Loucy (cell line): Measurements from ENCODE around the gene SLC7A1.

ENCODE experiments used
- H2AFZ ChIP-seq: fragments of 200-600 bp; sonication (generic); 2 replicates; pipeline ENCODE4 v1.6.0; 2016; ENCODE audit warnings: antibody characterized with exemption, mild to moderate bottlenecking, low read length, moderate library complexity
- H3F3A ChIP-seq: fragments of 200-600 bp; 2 replicates; pipeline ENCODE4 v1.6.0; 2016; ENCODE audit warnings: antibody characterized with exemption, low read depth, mild to moderate bottlenecking
- H3K27me3 ChIP-seq: fragments of 200-600 bp; sonication (generic); 2 replicates; pipeline ENCODE4 v1.6.1; 2014; ENCODE audit warnings: low read length, mild to moderate bottlenecking; ENCODE audit not compliant: insufficient read depth, poor library complexity, severe bottlenecking
- H3K36me3 ChIP-seq: fragments of 200-600 bp; sonication (generic); 2 replicates; pipeline ENCODE4 v1.6.1; 2016; ENCODE audit warnings: low read length; ENCODE audit not compliant: insufficient read depth
- H3K4me1 ChIP-seq: fragments of 200-600 bp; sonication (generic); 2 replicates; pipeline ENCODE4 v1.5.1; 2014; ENCODE audit warnings: low read length, mild to moderate bottlenecking; ENCODE audit not compliant: insufficient read depth, poor library complexity, severe bottlenecking
- H3K4me2 ChIP-seq: fragments of 200-600 bp; sonication (generic); 2 replicates; pipeline ENCODE4 v1.6.0; 2014; ENCODE audit warnings: antibody characterized with exemption, low read length, low read depth, mild to moderate bottlenecking; ENCODE audit not compliant: poor library complexity, severe bottlenecking
- H3K4me3 ChIP-seq: fragments of 200-600 bp; sonication (generic); 2 replicates; pipeline ENCODE4 v1.5.1; 2014; ENCODE audit warnings: low read length, mild to moderate bottlenecking, mixed read lengths; ENCODE audit not compliant: poor library complexity, severe bottlenecking
- H3K79me2 ChIP-seq: fragments of 200-600 bp; sonication (generic); 2 replicates; pipeline ENCODE4 v1.6.1; 2014; ENCODE audit warnings: low read length; ENCODE audit not compliant: insufficient read depth
- H3K9ac ChIP-seq: fragments of 200-600 bp; sonication (generic); 2 replicates; pipeline ENCODE4 v1.6.0; 2014; ENCODE audit warnings: mild to moderate bottlenecking, low read depth, low read length, moderate library complexity; ENCODE audit not compliant: poor library complexity, severe bottlenecking
- H3K9me2 ChIP-seq: fragments of 200-600 bp; sonication (generic); replicated peaks from 2 replicates; pipeline ENCODE4 v1.6.1; 2016; ENCODE audit warnings: low read depth, low read length, mixed read lengths
- H3K9me3 ChIP-seq: fragments of 200-600 bp; sonication (generic); 2 replicates; pipeline ENCODE4 v1.6.1; 2014; ENCODE audit warnings: mild to moderate bottlenecking, antibody characterized with exemption, low read length, low read depth; ENCODE audit not compliant: insufficient read depth
- H4K20me1 ChIP-seq: fragments of 200-600 bp; sonication (generic); 2 replicates; pipeline ENCODE4 v1.6.0; 2014; ENCODE audit warnings: antibody characterized with exemption, low read length, mild to moderate bottlenecking; ENCODE audit not compliant: insufficient read depth, poor library complexity, severe bottlenecking
- EZH2phosphoT487 ChIP-seq: fragments of 200-600 bp; IDR thresholded peaks from 2 replicates; pipeline ENCODE4 v1.6.1; 2018; ENCODE audit warnings: antibody characterized with exemption, mild to moderate bottlenecking, moderate library complexity, borderline replicate concordance
- TF ChIP-seq, protein P1 (sequence below): fragments of 200-600 bp; sonication (generic); conservative IDR thresholded peaks from 2 replicates; pipeline ENCODE4 v1.5.1; 2014; ENCODE audit warnings: mild to moderate bottlenecking, antibody characterized with exemption, low read length

The SLC7A1 gene

DNA sequence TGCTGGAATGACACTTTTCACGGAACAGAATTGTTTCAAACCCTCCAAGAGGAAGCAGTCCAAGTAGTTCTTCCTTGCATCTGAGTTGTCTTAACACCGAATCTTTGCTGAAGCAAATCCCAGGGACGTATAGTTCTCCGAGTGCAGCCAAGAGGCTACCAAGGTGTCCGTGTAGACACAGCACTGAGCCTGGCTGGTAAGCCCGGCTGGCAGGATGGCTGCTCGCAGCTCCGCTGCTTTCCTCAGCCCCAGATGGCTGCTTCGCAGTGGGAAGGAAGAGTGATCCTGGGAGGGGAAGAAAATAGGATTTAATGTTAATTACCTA lies 105.0 kb downstream of the SLC7A1 start:
- no peaks in the 10 kb centered on the region for H3K79me2 ChIP-seq
- H4K20me1 ChIP-seq: no peaks in the 10 kb centered on the region
- H3K9me3 ChIP-seq: no peaks in the 10 kb centered on the region
- no peak for TF ChIP-seq EZH2phosphoT487
- TF ChIP-seq, protein P1, sequence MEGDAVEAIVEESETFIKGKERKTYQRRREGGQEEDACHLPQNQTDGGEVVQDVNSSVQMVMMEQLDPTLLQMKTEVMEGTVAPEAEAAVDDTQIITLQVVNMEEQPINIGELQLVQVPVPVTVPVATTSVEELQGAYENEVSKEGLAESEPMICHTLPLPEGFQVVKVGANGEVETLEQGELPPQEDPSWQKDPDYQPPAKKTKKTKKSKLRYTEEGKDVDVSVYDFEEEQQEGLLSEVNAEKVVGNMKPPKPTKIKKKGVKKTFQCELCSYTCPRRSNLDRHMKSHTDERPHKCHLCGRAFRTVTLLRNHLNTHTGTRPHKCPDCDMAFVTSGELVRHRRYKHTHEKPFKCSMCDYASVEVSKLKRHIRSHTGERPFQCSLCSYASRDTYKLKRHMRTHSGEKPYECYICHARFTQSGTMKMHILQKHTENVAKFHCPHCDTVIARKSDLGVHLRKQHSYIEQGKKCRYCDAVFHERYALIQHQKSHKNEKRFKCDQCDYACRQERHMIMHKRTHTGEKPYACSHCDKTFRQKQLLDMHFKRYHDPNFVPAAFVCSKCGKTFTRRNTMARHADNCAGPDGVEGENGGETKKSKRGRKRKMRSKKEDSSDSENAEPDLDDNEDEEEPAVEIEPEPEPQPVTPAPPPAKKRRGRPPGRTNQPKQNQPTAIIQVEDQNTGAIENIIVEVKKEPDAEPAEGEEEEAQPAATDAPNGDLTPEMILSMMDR: no peak
- H3F3A ChIP-seq: no peaks in the 10 kb centered on the region
- no peak overlapping the region for H2AFZ ChIP-seq
- H3K4me3 ChIP-seq: no peak overlapping the region
- no peaks in the 10 kb centered on the region for H3K27me3 ChIP-seq
- no peak overlapping the region for H3K4me2 ChIP-seq
- no peaks in the 10 kb centered on the region for H3K9me2 ChIP-seq
- H3K36me3 ChIP-seq: no peaks in the 10 kb centered on the region
- H3K9ac ChIP-seq: no peak overlapping the region
- H3K4me1 ChIP-seq: no peaks in the 10 kb centered on the region

DNA sequence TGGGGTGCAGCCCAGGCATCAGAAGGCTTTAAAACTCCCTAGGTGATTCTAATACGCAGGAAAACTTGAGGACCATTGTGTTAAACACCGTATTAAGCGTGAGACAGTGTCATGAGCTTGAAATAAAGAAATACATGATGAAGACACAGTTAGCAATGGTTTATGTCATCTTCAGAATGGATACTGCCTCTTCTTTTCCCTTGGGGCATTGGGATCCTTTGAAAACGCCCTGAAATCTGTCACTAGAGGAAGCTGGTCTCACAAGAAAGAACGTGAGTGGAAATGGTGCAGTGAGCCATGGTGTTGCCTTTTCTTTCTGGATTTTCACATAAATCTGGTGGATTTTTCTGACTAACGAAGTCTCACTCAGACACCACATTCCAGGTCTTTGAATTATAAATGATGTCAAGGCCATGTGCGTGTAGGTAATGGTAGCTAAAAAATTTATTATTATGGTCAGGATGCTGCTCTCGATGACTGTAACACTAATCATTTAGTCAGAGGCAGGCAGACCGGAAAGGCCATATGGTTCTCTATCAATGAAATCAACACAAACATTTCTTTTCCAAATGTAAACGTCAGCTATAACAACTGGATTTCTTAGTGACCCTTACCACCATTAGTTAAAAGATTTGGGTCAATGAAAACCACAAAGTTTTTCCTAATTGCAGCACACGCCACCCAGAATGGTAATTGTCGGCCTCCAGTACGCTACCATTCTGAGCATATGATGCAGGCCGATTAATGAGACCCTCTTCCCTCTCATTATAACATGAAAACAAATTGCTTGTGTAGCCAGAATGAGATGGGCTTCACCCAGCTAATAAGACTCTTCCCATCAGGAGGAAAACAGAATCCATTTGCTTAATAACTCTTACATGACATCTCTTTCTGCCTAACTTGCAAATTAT lies 105.6 kb downstream of the SLC7A1 start:
- H3K4me1 ChIP-seq: no peaks in the 10 kb centered on the region
- no peak overlapping the region for H3K4me2 ChIP-seq
- no peak overlapping the region for H3K9ac ChIP-seq
- no peaks in the 10 kb centered on the region for H4K20me1 ChIP-seq
- no peaks in the 10 kb centered on the region for H3K9me2 ChIP-seq
- no peaks in the 10 kb centered on the region for H3K79me2 ChIP-seq
- H2AFZ ChIP-seq: no peak overlapping the region
- TF ChIP-seq, protein P1: no peak
- TF ChIP-seq EZH2phosphoT487: no peak
- H3F3A ChIP-seq: no peaks in the 10 kb centered on the region
- no peaks in the 10 kb centered on the region for H3K36me3 ChIP-seq
- no peak overlapping the region for H3K4me3 ChIP-seq
- no peaks in the 10 kb centered on the region for H3K27me3 ChIP-seq
- no peaks in the 10 kb centered on the region for H3K9me3 ChIP-seq

DNA sequence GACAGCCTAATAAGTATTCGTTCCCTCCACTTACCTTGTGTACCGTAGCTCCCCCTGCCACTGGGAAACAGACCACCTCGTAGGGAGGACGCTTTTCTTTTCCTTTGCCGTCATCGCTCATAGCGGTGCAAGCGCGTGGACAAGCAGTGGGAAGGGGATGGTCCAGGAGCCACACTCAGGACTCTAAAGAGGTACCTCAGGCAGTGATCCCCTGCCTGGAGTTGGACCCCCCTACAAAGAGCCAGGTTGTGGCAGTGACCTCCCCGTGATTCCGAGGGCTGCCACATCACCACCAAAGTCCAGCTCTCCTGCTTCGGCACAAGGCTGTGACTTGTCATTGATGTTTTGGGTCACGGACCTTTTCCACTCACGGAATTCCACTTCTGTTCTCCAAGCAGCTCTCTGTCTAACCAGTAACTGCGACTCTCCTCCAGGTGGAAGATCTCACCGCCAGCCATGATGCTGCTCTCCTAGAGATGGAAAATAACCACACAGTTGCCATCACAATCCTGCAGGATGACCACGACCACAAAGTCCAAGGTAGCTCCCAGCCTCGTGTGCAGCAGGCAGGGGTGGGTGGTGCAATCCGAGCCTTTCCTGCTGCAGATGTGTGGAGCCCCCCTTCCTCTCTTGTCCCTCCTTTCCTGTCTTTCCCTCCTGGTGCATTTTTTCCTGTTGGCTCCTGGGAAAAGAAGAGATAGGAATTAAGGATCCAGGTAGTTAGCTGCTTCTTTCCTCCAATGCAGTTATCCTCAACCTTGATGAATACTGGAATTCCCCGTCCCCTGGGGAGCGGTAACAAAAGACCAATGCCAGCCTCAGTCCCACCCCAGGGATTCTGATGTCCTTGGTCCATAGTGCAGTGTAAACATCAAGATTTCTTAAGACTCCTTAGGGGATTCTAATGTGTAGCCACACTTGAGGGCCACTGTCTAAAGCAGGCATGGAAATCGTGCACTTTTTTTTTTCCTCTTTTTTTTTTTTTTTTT lies 107.7 kb downstream of the SLC7A1 start:
- no peak overlapping the region for H2AFZ ChIP-seq
- H3K9me2 ChIP-seq: no peaks in the 10 kb centered on the region
- H3K36me3 ChIP-seq: no peaks in the 10 kb centered on the region
- TF ChIP-seq, protein P1: no peak
- no peak for TF ChIP-seq EZH2phosphoT487
- H3F3A ChIP-seq: no peaks in the 10 kb centered on the region
- no peaks in the 10 kb centered on the region for H3K9me3 ChIP-seq
- H3K4me3 ChIP-seq: no peak overlapping the region
- H3K4me2 ChIP-seq: no peak overlapping the region
- no peaks in the 10 kb centered on the region for H3K27me3 ChIP-seq
- H3K79me2 ChIP-seq: no peaks in the 10 kb centered on the region
- no peaks in the 10 kb centered on the region for H4K20me1 ChIP-seq
- H3K9ac ChIP-seq: no peak overlapping the region
- H3K4me1 ChIP-seq: no peaks in the 10 kb centered on the region
